ENCODE data around the gene LRRC37B. TPM values are rescaled to one million over a fixed set of nuclear protein-coding genes. Genes with fewer than 3 reads are reported as not detected.
"Not testable (repeated sequence)": the region's sequence is repeated elsewhere in the genome, so short reads cannot be mapped to it uniquely, and the experiment has no call there.

The LRRC37B gene
- 12.9 and 13.7 TPM in 2 replicates for total RNA-seq (2022)
- Bru-seq, nascent RNA, result percentile 58 among the genes with signal in this experiment
- percentile 55 among the genes with signal in this experiment for BruChase-seq, experiment 1, labeled RNA remaining after a 6-hour chase
- BruChase-seq, experiment 2, labeled RNA remaining after a 2-hour chase, result percentile 68 among the genes with signal in this experiment
- long read RNA-seq, partial matches to known transcripts, result 5 of 11 reads
- long read RNA-seq, other reads (novel, unspliced or antisense), result 2 of 11 reads

- CTCF ChIA-PET, result interaction anchor here (0.5 to 2.5 kb wide), 3 partner anchors 8 to 132 kb away, joined by 5 to 14 read pairs (median 5); no protein-coding TSS in a partner anchor
- intact Hi-C loops (cut with micrococcal nuclease; ENCODE audit: unreplicated experiment), result loop anchor here (5.0 kb wide), 1 partner anchor 130 kb away; no protein-coding TSS in a partner anchor
- Mint-ChIP-seq H3K9me3 (ENCODE audit: low read depth, unreplicated experiment) (no peaks in the 10 kb centered on the region), H3K27me3 (ENCODE audit: unreplicated experiment) (no peaks in the 10 kb centered on the region), H3K27ac (ENCODE audit: unreplicated experiment) (peak within 1 kb of the TSS; percentile 68), H3K4me3 (ENCODE audit: low read depth, unreplicated experiment) (peak within 1 kb of the TSS; percentile 86), H3K36me3 (ENCODE audit: insufficient read depth, unreplicated experiment) (peaks cover 36% of the 10 kb centered on the region), H3K4me1 (ENCODE audit: low read depth, unreplicated experiment) (peaks cover 20% of the 10 kb centered on the region)
- no TSS peak for BruUV-seq (replicated peaks)
- TF ChIP-seq CTCF (IDR thresholded peaks at IDR 0.05; ENCODE audit: unreplicated experiment), result peak; percentile 94
- peak; percentile 92 for DNase-seq
These were observed at the start of gene LRRC37B for GRCh38 chr17:32006957-32007462. Gene LRRC37B, plus strand, starts transcription at chr17:32007383. Its CDS starts 14,010 bp downstream, at chr17:32021393.

GRCh38 chr17:31964131-31964530, 43.1 kb upstream of the LRRC37B start:
- intact Hi-C loops (cut with micrococcal nuclease; ENCODE audit: unreplicated experiment); H3K9me3 Mint-ChIP-seq (ENCODE audit: low read depth, unreplicated experiment); DNase-seq; H3K4me3 Mint-ChIP-seq (ENCODE audit: low read depth, unreplicated experiment); H3K4me1 Mint-ChIP-seq (ENCODE audit: low read depth, unreplicated experiment); BruUV-seq (replicated peaks); H3K27ac Mint-ChIP-seq (ENCODE audit: unreplicated experiment); H3K27me3 Mint-ChIP-seq (ENCODE audit: unreplicated experiment): not testable (repeated sequence)
- H3K36me3 Mint-ChIP-seq (ENCODE audit: insufficient read depth, unreplicated experiment), result peaks cover 40% of the 10 kb centered on the region
- CTCF ChIA-PET, result interaction anchor here (0.7 kb wide), 1 partner anchor 1449 kb away, joined by 3 read pairs; no protein-coding TSS in a partner anchor

DNA sequence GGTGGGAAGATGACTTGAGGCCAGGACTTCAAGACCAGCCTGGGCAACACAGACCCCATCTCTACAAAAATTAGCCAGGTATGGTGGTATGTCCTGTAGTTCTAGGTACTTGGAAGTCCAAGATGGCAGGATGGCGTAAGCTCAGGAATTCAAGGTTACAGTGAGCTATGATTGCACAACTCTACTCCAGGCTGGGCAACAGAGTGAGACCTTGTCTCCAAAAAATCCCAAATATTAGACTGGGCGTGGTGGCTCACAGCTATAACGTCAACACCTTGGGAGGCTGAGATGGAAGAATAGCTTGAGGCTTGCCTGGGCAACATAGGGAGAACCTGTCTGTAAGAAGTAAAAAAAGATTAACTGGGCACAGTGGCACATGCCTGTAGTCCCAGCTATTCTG, 39.5 kb upstream of the LRRC37B start:
- CTCF ChIA-PET, result no interaction called here
- no peak for DNase-seq
- peaks cover 31% of the 10 kb centered on the region for H3K36me3 Mint-ChIP-seq (ENCODE audit: insufficient read depth, unreplicated experiment)

GRCh38 chr17:31970416-31970815, 36.8 kb upstream of the LRRC37B start:
- H3K4me1 Mint-ChIP-seq (ENCODE audit: low read depth, unreplicated experiment); H3K27me3 Mint-ChIP-seq (ENCODE audit: unreplicated experiment); H3K9me3 Mint-ChIP-seq (ENCODE audit: low read depth, unreplicated experiment); H3K27ac Mint-ChIP-seq (ENCODE audit: unreplicated experiment); intact Hi-C loops (cut with micrococcal nuclease; ENCODE audit: unreplicated experiment); BruUV-seq (replicated peaks); DNase-seq; CTCF ChIA-PET; H3K4me3 Mint-ChIP-seq (ENCODE audit: low read depth, unreplicated experiment): not testable (repeated sequence)
- H3K36me3 Mint-ChIP-seq (ENCODE audit: insufficient read depth, unreplicated experiment), result peaks cover 29% of the 10 kb centered on the region

More for the DNA sequence above, 39.5 kb upstream of the LRRC37B start:
- BruUV-seq (replicated peaks), result no TSS peak
- Mint-ChIP-seq H3K27me3 (ENCODE audit: unreplicated experiment) (no peaks in the 10 kb centered on the region), H3K4me3 (ENCODE audit: low read depth, unreplicated experiment) (no peak overlapping the region), H3K27ac (ENCODE audit: unreplicated experiment) (no peak overlapping the region), H3K4me1 (ENCODE audit: low read depth, unreplicated experiment) (no peaks in the 10 kb centered on the region), H3K9me3 (ENCODE audit: low read depth, unreplicated experiment) (no peaks in the 10 kb centered on the region)
- no peak for TF ChIP-seq CTCF (IDR thresholded peaks at IDR 0.05; ENCODE audit: unreplicated experiment)
- intact Hi-C loops (cut with micrococcal nuclease; ENCODE audit: unreplicated experiment), result no loop called here

- H3K9me3 Mint-ChIP-seq (ENCODE audit: low read depth, unreplicated experiment); intact Hi-C loops (cut with micrococcal nuclease; ENCODE audit: unreplicated experiment); H3K4me3 Mint-ChIP-seq (ENCODE audit: low read depth, unreplicated experiment); BruUV-seq (replicated peaks); H3K27me3 Mint-ChIP-seq (ENCODE audit: unreplicated experiment); DNase-seq; H3K4me1 Mint-ChIP-seq (ENCODE audit: low read depth, unreplicated experiment); H3K27ac Mint-ChIP-seq (ENCODE audit: unreplicated experiment): not testable (repeated sequence)
- CTCF ChIA-PET, result interaction anchor here (0.6 kb wide), 1 partner anchor 10 kb away, joined by 5 read pairs; no protein-coding TSS in a partner anchor
- peaks cover 24% of the 10 kb centered on the region for H3K36me3 Mint-ChIP-seq (ENCODE audit: insufficient read depth, unreplicated experiment)
These were observed 32.7 kb upstream of the LRRC37B start for GRCh38 chr17:31974269-31975071.

DNA sequence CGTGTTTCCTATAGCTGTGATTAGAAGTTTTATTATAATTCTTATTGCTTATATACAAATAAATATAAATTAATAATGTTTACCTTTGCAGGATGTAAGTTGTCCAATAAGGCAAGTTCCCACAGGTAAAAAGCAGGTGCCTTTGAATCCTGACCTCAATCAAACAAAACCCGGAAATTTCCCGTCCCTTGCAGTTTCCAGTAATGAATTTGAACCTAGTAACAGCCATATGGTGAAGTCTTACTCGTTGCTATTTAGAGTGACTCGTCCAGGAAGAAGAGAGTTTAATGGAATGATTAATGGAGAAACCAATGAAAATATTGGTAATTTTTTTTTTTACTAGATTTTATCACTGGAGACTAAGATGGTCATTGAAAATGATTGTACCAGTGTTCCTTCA, 31.8 kb upstream of the LRRC37B start:
- H3K9me3 Mint-ChIP-seq (ENCODE audit: low read depth, unreplicated experiment); H3K4me3 Mint-ChIP-seq (ENCODE audit: low read depth, unreplicated experiment); H3K27ac Mint-ChIP-seq (ENCODE audit: unreplicated experiment); H3K4me1 Mint-ChIP-seq (ENCODE audit: low read depth, unreplicated experiment); intact Hi-C loops (cut with micrococcal nuclease; ENCODE audit: unreplicated experiment); CTCF ChIA-PET; BruUV-seq (replicated peaks); H3K27me3 Mint-ChIP-seq (ENCODE audit: unreplicated experiment); DNase-seq: not testable (repeated sequence)
- peaks cover 32% of the 10 kb centered on the region for H3K36me3 Mint-ChIP-seq (ENCODE audit: insufficient read depth, unreplicated experiment)

DNA sequence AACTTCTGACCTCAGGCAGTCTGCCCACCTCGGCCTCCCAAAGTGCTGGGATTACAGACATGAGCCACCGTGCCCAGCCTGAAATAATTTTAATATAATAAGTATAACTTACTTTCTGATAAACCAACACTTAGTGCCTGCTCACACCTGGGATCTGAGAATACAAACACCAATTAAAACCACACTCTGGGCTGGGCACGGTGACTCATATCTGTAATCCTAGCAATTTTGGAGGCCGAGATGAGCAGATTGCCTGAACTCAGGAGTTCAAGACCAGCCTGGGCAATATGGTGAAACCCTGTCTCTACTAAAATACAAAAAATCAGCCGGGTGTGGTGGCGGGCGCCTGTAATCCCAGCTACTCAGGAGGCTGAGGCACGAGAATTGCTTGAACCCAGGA, 15.4 kb upstream of the LRRC37B start:
- DNase-seq; H3K27me3 Mint-ChIP-seq (ENCODE audit: unreplicated experiment); H3K9me3 Mint-ChIP-seq (ENCODE audit: low read depth, unreplicated experiment); H3K4me1 Mint-ChIP-seq (ENCODE audit: low read depth, unreplicated experiment); H3K4me3 Mint-ChIP-seq (ENCODE audit: low read depth, unreplicated experiment); CTCF ChIA-PET; BruUV-seq (replicated peaks); H3K27ac Mint-ChIP-seq (ENCODE audit: unreplicated experiment); intact Hi-C loops (cut with micrococcal nuclease; ENCODE audit: unreplicated experiment): not testable (repeated sequence)
- peaks cover 50% of the 10 kb centered on the region for H3K36me3 Mint-ChIP-seq (ENCODE audit: insufficient read depth, unreplicated experiment)
